GM18502 (cell line): ENCODE data around the gene HEPHL1.
"Not testable (repeated sequence)": the region's sequence is repeated elsewhere in the genome, so short reads cannot be mapped to it uniquely, and the experiment has no call there.

Source experiments
- ATAC-seq: cut with Tn5 transposase; IDR thresholded peaks from one replicate; pipeline ENCODE4 v1.9.1; 2021; ENCODE audit warnings: mild to moderate bottlenecking; ENCODE audit not compliant: unreplicated experiment, poor library complexity

Gene HEPHL1

GRCh38 chr11:94145916-94146315, 124.8 kb downstream of the HEPHL1 start:
- no peak for ATAC-seq

- no peak for ATAC-seq
These were observed 126.3 kb downstream of the HEPHL1 start for GRCh38 chr11:94147433-94147845.

GRCh38 chr11:94148189-94148588, 127.0 kb downstream of the HEPHL1 start:
- ATAC-seq, result no peak

- ATAC-seq, result no peak
These were observed 128.4 kb downstream of the HEPHL1 start for GRCh38 chr11:94149431-94150017.

GRCh38 chr11:94150056-94150455, 128.9 kb downstream of the HEPHL1 start:
- ATAC-seq, result no peak

GRCh38 chr11:94150704-94151685, 129.8 kb downstream of the HEPHL1 start:
- no peak for ATAC-seq

- peak; percentile 72 for ATAC-seq
These were observed 130.9 kb downstream of the HEPHL1 start for GRCh38 chr11:94151903-94152677.

GRCh38 chr11:94152678-94153065, 131.5 kb downstream of the HEPHL1 start:
- no peak for ATAC-seq

- ATAC-seq, result no peak
These were observed 132.2 kb downstream of the HEPHL1 start for GRCh38 chr11:94153320-94153719.

GRCh38 chr11:94154095-94154856, 133.1 kb downstream of the HEPHL1 start:
- no peak for ATAC-seq

- ATAC-seq, result not testable (repeated sequence)
These were observed 136.2 kb downstream of the HEPHL1 start for GRCh38 chr11:94157339-94157738.
